Aorta (tissue), 5 donors: Measurements from ENCODE around the gene MCL1. TPM values are rescaled to one million over a fixed set of nuclear protein-coding genes. Genes with fewer than 3 reads are reported as not detected.
A peak's percentile ranks its signal among the peaks of the same experiment; 100 is the strongest.

Experiments
- ATAC-seq: fragments of 200-7000 bp; cut with Tn5 transposase; one replicate; pipeline ENCODE4 v1.9.1; 2022; ENCODE audit warnings: moderate library complexity; ENCODE audit not compliant: low FRiP score
- DNase-seq, 2 donors: peaks; one replicate each; pipeline ENCODE4 v3.0.0-alpha.2; 2020
- H3K27ac ChIP-seq, 2 donors: one replicate each; pipeline ENCODE4 v1.5.1; 2013; ENCODE audit warnings: low read length in 2 of 2, mild to moderate bottlenecking in 2 of 2, moderate library complexity in 2 of 2, control low read depth in 1 of 2, inconsistent platforms in 1 of 2, low read depth in 1 of 2
- H3K27me3 ChIP-seq, 2 donors: one replicate each; pipeline ENCODE4 v1.6.1; 2013; ENCODE audit warnings: control low read depth in 1 of 2, low read length in 1 of 2, mild to moderate bottlenecking in 1 of 2, moderate library complexity in 1 of 2; ENCODE audit not compliant: insufficient read depth in 2 of 2, control insufficient read depth in 1 of 2
- H3K36me3 ChIP-seq, 2 donors: one replicate each; pipeline ENCODE4 v1.6.1; 2013; ENCODE audit warnings: control low read depth in 1 of 2, low read length in 1 of 2, mild to moderate bottlenecking in 1 of 2; ENCODE audit not compliant: insufficient read depth in 2 of 2, control insufficient read depth in 1 of 2
- H3K4me1 ChIP-seq, 2 donors: one replicate each; pipeline ENCODE4 v1.6.1; 2013; ENCODE audit warnings: low read length in 2 of 2, control low read depth in 1 of 2, mild to moderate bottlenecking in 1 of 2, moderate library complexity in 1 of 2; ENCODE audit not compliant: insufficient read depth in 2 of 2, control insufficient read depth in 1 of 2
- H3K4me3 ChIP-seq, 2 donors: one replicate each; pipeline ENCODE4 v1.5.1; 2013; ENCODE audit warnings: low read length in 2 of 2, control low read depth in 1 of 2, mild to moderate bottlenecking in 1 of 2
- H3K9me3 ChIP-seq: one replicate; pipeline ENCODE4 v1.6.1; 2013; ENCODE audit warnings: mild to moderate bottlenecking, low read length; ENCODE audit not compliant: control insufficient read depth
- WGBS, 2 donors: extraction: QIAGEN DNeasy Blood & Tissue Kit; methylation state at CpG; one replicate each; pipeline ENCODE4 v1.1.7; 2013; 5-methylcytosine and 5-hydroxymethylcytosine counted together
- intact Hi-C, 2 donors: fragments of 100-400 bp; cut with DNase I; formaldehyde crosslinking; loops; one replicate each; pipeline versions ENCODE4 v1.14.2 to v1.15.0; 2022
- polyA plus RNA-seq, 2 donors: library from polyadenylated mRNA; stranded (reverse); fragments of 200-250 nt; gene quantifications; one replicate each; pipeline ENCODE4 v1.2.3, GENCODE V29; 2013
- total RNA-seq, 2 donors: library from RNA; stranded (reverse); fragmentation: NEBNext Ultra II Directional; extraction: Animal tissue kit (Norgen Biotek cat#: 25700); gene quantifications; one replicate each; pipeline ENCODE4 v1.2.1, GENCODE V29; 2021
- donor health status: healthy with polysubstance abuse.
- donor health status: Bipolar disorder and iron deficiency.
- donor health status: DM: no; HTN: no; CAD: no.
- donor health status: DM: no; HTN: no; CAD: no.
- donor health status: DM: yes; HTN: yes; CAD: no.

Gene MCL1
- total and polyA plus RNA-seq, 4 donors, result 146 to 533 (median 223) TPM

GRCh38 chr1:150552128-150552910 lies 27.1 kb downstream of the MCL1 start:
- Histone ChIP-seq H3K27me3 (no peaks in the 10 kb centered on the region), H3K27ac (peak overlapping the region in 1 of 2 donors; percentile 6), H3K4me1 (peaks cover 0 to 3% of the 10 kb centered on the region in 2 donors), H3K9me3 (no peaks in the 10 kb centered on the region), H3K4me3 (no peak overlapping the region), H3K36me3 (no peaks in the 10 kb centered on the region)
- DNase-seq, result peak; percentile 95
- 35 to 41% methylated on average over 12 to 13 of the region's 13 CpGs for WGBS, 2 donors
- intact Hi-C loops, result no loop called here
- peak; percentile 77 for ATAC-seq

- intact Hi-C loops, result no loop called here
These were observed 27.7 kb downstream of the MCL1 start for GRCh38 chr1:150551784-150552127.

GRCh38 chr1:150551051-150551783 lies 28.2 kb downstream of the MCL1 start:
- ATAC-seq, result peak; percentile 24
- no peak overlapping the region for H3K4me3 ChIP-seq
- no peaks in the 10 kb centered on the region for H3K36me3 ChIP-seq
- 33 to 35% methylated on average over 11 of the region's 11 CpGs for WGBS, 2 donors
- intact Hi-C loops, result no loop called here
- DNase-seq, result peak; percentile 74 to 76
- H3K27me3 ChIP-seq, result no peaks in the 10 kb centered on the region
- peak overlapping the region in 1 of 2 donors; percentile 78 for H3K27ac ChIP-seq
- H3K4me1 ChIP-seq, result peaks cover 0 to 3% of the 10 kb centered on the region in 2 donors
- no peaks in the 10 kb centered on the region for H3K9me3 ChIP-seq

More at GRCh38 chr1:150551784-150552127, 27.7 kb downstream of the MCL1 start:
- H3K36me3 ChIP-seq, result no peaks in the 10 kb centered on the region
- DNase-seq, result no peak
- WGBS, 2 donors, result 25 to 42% methylated on average over 1 of the region's 1 CpG
- no peaks in the 10 kb centered on the region for H3K27me3 ChIP-seq
- peak overlapping the region in 1 of 2 donors; percentile 6 for H3K27ac ChIP-seq
- H3K4me3 ChIP-seq, result no peak overlapping the region
- peaks cover 0 to 3% of the 10 kb centered on the region in 2 donors for H3K4me1 ChIP-seq
- no peak for ATAC-seq
- H3K9me3 ChIP-seq, result no peaks in the 10 kb centered on the region

GRCh38 chr1:150550222-150551050 lies 29.0 kb downstream of the MCL1 start:
- 3 to 6% methylated on average over 19 to 22 of the region's 22 CpGs for WGBS, 2 donors
- intact Hi-C loops, result no loop called here
- H3K27me3 ChIP-seq, result no peaks in the 10 kb centered on the region
- no peaks in the 10 kb centered on the region for H3K9me3 ChIP-seq
- H3K4me1 ChIP-seq, result peaks cover 0 to 3% of the 10 kb centered on the region in 2 donors
- DNase-seq, result peak in 1 of 2 donors; percentile 91
- no peaks in the 10 kb centered on the region for H3K36me3 ChIP-seq
- peak; percentile 44 for ATAC-seq
- H3K4me3 ChIP-seq, result peak overlapping the region in 1 of 2 donors; percentile 46
- peak overlapping the region in 1 of 2 donors; percentile 78 for H3K27ac ChIP-seq

- Histone ChIP-seq H3K4me3 (peak overlapping the region; percentile 27 to 46), H3K9me3 (no peaks in the 10 kb centered on the region), H3K27ac (peak overlapping the region; percentile 46 to 88), H3K4me1 (peaks cover 0 to 3% of the 10 kb centered on the region in 2 donors), H3K36me3 (no peaks in the 10 kb centered on the region), H3K27me3 (no peaks in the 10 kb centered on the region)
- intact Hi-C loops, result no loop called here
- 2 to 4% methylated on average over 32 to 43 of the region's 43 CpGs for WGBS, 2 donors
- DNase-seq (peak in 1 of 2 donors; percentile 87), ATAC-seq (peak; percentile 9)
These were observed 29.8 kb downstream of the MCL1 start for GRCh38 chr1:150549496-150550221.

- H3K27me3 ChIP-seq, result no peaks in the 10 kb centered on the region
- ATAC-seq, result peak; percentile 52
- peak; percentile 78 to 89 for DNase-seq
- H3K36me3 ChIP-seq, result no peaks in the 10 kb centered on the region
- peak within 1 kb of the TSS; percentile 27 to 46 for H3K4me3 ChIP-seq
- 0% methylated on average over 64 to 91 of the region's 91 CpGs for WGBS, 2 donors
- H3K9me3 ChIP-seq, result no peaks in the 10 kb centered on the region
- intact Hi-C loops, result no loop called here
- peak within 1 kb of the TSS; percentile 78 to 88 for H3K27ac ChIP-seq
- peaks cover 0 to 3% of the 10 kb centered on the region in 2 donors for H3K4me1 ChIP-seq
These were observed 30.5 kb downstream of the MCL1 start, which contains the start of gene ADAMTSL4 for GRCh38 chr1:150548632-150549495. ADAMTSL4 (plus strand) TSS chr1:150549408; CDS start chr1:150552289, 2,881 bp downstream.

- intact Hi-C loops, result no loop called here
- no peak for ATAC-seq
- peaks cover 0 to 3% of the 10 kb centered on the region in 2 donors for H3K4me1 ChIP-seq
These were observed 31.1 kb downstream of the MCL1 start for GRCh38 chr1:150548324-150548631.

More at GRCh38 chr1:150548324-150548631, 31.1 kb downstream of the MCL1 start:
- H3K27ac ChIP-seq, result peak overlapping the region in 1 of 2 donors; percentile 61
- WGBS, 2 donors, result 26 to 27% methylated on average over 4 of the region's 4 CpGs
- H3K9me3 ChIP-seq, result no peaks in the 10 kb centered on the region
- no peak for DNase-seq
- no peaks in the 10 kb centered on the region for H3K36me3 ChIP-seq
- H3K4me3 ChIP-seq, result peak overlapping the region in 1 of 2 donors; percentile 27
- H3K27me3 ChIP-seq, result no peaks in the 10 kb centered on the region
